ENCODE measurements around the gene DLL3. TPM values are rescaled to one million over a fixed set of nuclear protein-coding genes. Genes with fewer than 3 reads are reported as not detected.

The DLL3 gene
- total and polyA plus RNA-seq, 2 experiments from 2014 or later = 9.8 to 15.6 TPM

DNA sequence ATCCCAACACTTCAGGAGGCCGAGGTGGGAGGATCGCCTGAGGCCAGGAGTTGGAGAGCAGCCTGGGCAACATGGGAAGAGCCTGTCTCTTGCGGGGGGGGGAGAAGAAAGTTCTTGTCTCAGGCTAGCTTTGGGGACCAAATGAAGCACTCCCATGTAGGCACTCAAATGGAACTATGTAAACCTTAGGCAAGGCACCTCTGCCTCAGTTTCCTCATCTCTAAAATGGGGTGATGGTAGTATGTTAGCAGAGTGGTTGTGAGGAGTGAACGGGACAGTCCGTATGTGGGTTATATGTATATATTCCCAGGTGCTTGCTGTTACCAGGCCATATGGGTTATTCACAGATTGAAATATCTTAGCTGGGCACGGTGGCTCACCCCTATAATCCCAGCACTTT lies 6.5 kb upstream of the DLL3 start (continued):
- TF ChIP-seq, protein P1, sequence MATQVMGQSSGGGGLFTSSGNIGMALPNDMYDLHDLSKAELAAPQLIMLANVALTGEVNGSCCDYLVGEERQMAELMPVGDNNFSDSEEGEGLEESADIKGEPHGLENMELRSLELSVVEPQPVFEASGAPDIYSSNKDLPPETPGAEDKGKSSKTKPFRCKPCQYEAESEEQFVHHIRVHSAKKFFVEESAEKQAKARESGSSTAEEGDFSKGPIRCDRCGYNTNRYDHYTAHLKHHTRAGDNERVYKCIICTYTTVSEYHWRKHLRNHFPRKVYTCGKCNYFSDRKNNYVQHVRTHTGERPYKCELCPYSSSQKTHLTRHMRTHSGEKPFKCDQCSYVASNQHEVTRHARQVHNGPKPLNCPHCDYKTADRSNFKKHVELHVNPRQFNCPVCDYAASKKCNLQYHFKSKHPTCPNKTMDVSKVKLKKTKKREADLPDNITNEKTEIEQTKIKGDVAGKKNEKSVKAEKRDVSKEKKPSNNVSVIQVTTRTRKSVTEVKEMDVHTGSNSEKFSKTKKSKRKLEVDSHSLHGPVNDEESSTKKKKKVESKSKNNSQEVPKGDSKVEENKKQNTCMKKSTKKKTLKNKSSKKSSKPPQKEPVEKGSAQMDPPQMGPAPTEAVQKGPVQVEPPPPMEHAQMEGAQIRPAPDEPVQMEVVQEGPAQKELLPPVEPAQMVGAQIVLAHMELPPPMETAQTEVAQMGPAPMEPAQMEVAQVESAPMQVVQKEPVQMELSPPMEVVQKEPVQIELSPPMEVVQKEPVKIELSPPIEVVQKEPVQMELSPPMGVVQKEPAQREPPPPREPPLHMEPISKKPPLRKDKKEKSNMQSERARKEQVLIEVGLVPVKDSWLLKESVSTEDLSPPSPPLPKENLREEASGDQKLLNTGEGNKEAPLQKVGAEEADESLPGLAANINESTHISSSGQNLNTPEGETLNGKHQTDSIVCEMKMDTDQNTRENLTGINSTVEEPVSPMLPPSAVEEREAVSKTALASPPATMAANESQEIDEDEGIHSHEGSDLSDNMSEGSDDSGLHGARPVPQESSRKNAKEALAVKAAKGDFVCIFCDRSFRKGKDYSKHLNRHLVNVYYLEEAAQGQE (IDR thresholded peaks at IDR 0.05; ENCODE audit: unreplicated experiment) = no peak
- TF ChIP-seq CREB1 (CRISPR knock-in tag; IDR thresholded peaks at IDR 0.05; ENCODE audit: low read depth) (no peak), EZH2 (IDR thresholded peaks at IDR 0.05; ENCODE audit: low read depth, unreplicated experiment) (no peak)
- TF ChIP-seq, protein P2, sequence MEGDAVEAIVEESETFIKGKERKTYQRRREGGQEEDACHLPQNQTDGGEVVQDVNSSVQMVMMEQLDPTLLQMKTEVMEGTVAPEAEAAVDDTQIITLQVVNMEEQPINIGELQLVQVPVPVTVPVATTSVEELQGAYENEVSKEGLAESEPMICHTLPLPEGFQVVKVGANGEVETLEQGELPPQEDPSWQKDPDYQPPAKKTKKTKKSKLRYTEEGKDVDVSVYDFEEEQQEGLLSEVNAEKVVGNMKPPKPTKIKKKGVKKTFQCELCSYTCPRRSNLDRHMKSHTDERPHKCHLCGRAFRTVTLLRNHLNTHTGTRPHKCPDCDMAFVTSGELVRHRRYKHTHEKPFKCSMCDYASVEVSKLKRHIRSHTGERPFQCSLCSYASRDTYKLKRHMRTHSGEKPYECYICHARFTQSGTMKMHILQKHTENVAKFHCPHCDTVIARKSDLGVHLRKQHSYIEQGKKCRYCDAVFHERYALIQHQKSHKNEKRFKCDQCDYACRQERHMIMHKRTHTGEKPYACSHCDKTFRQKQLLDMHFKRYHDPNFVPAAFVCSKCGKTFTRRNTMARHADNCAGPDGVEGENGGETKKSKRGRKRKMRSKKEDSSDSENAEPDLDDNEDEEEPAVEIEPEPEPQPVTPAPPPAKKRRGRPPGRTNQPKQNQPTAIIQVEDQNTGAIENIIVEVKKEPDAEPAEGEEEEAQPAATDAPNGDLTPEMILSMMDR (conservative IDR thresholded peaks at IDR 0.05; ENCODE audit: low read depth in 2 of 2) = no peak

DNA sequence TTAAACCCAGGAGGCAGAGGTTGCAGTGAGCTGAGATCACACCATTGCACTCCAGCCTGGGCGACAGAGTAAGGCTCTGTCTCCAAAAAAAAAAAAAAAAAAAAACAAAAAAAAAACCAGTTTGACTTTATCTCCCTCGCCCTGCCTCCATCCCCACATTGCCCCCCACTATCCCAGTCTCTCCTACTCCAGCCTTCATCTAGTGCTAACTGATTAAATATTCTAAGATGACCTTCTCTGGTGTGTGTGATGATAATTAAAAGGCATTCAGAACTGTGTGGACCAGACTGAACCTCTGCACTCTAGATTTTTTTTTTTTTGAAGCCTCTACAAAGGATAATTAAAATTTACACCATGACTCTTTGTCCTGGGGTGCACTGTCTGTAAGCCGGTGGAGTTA lies 6.0 kb upstream of the DLL3 start:
- Histone ChIP-seq H3K27ac (ENCODE audit: low read depth) (peak overlapping the region; percentile 74), H3K79me2 (replicated peaks; ENCODE audit: insufficient read depth) (no peaks in the 10 kb centered on the region), H3K36me3 (ENCODE audit: insufficient read depth) (peaks cover 25% of the 10 kb centered on the region; the same call in 1 of the 2 replicates), H4K20me1 (replicated peaks; ENCODE audit: insufficient read depth) (no peaks in the 10 kb centered on the region; the same call in 1 of the 2 replicates), H3K27me3 (ENCODE audit: insufficient read depth) (peaks cover 10% of the 10 kb centered on the region; the same call in 1 of the 2 replicates), H3F3A (replicated peaks; ENCODE audit: low read depth) (0 out of 2 replicates have a peak, but pooled peaks cover 8% of the 10 kb centered on the region), H3K4me1 (ENCODE audit: insufficient read depth) (peaks cover 18% of the 10 kb centered on the region), H3K4me2 (no peak overlapping the region), H3K9me2 (ENCODE audit: insufficient read depth) (no peaks in the 10 kb centered on the region), H2AFZ (no peak overlapping the region), H3K4me3 (no peak overlapping the region)
- Mint-ChIP-seq H3K9me3 (no peaks in the 10 kb centered on the region), H3K36me3 (ENCODE audit: low read depth) (peaks cover 36% of the 10 kb centered on the region), H3K4me1 (peaks cover 10% of the 10 kb centered on the region), H3K27ac (0 out of 2 replicates have a peak overlapping the region, but pooled peaks have one; percentile 1), H3K4me3 (no peak overlapping the region), H3K27me3 (ENCODE audit: insufficient read depth, low read depth, poor library complexity) (peaks cover 22% of the 10 kb centered on the region)
- no peak for DNase-seq (ENCODE audit: low spot score)
- no peak for ATAC-seq
- TF ChIP-seq, protein P2 (conservative IDR thresholded peaks at IDR 0.05; ENCODE audit: low read depth in 2 of 2) = no peak
- TF ChIP-seq EZH2 (IDR thresholded peaks at IDR 0.05; ENCODE audit: low read depth, unreplicated experiment) (no peak), STAT1 (IDR thresholded peaks at IDR 0.05; ENCODE audit: unreplicated experiment) (no peak), JUNB (IDR thresholded peaks at IDR 0.05; ENCODE audit: unreplicated experiment) (no peak), POLR2AphosphoS5 (IDR thresholded peaks at IDR 0.05; ENCODE audit: low read depth) (no peak)
- TF ChIP-seq, protein P1 (IDR thresholded peaks at IDR 0.05; ENCODE audit: unreplicated experiment) = no peak
